Omental fat pad (tissue), 4 donors: ENCODE data around the gene PAFAH1B2. TPM values are rescaled to one million over a fixed set of nuclear protein-coding genes. Genes with fewer than 3 reads are reported as not detected.
A peak's percentile ranks its signal among the peaks of the same experiment; 100 is the strongest.

Source experiments
- ATAC-seq: fragments of 150-250 bp; one replicate; pipeline ENCODE4 v1.9.1; 2016; ENCODE audit warnings: mild to moderate bottlenecking, moderate library complexity; ENCODE audit not compliant: low FRiP score
- DNase-seq: peaks from one replicate; pipeline ENCODE4 v3.0.0-alpha.2; 2019; ENCODE audit warnings: low spot score
- CTCF ChIP-seq, 3 donors: fragments of 450-650 bp; IDR thresholded peaks; one replicate each; pipeline ENCODE4 v1.5.1; 2016 to 2017; ENCODE audit warnings: antibody characterized with exemption in 3 of 3, mild to moderate bottlenecking in 3 of 3, moderate library complexity in 2 of 3
- total RNA-seq, 4 donors: library from RNA; depleted of rRNA; stranded (reverse); fragments of >200 nt; gene quantifications; one replicate each; pipeline ENCODE4 v1.1.0, GENCODE V29; 2016

PAFAH1B2 gene
- total RNA-seq, 4 donors from 2014 or later = 76.0 to 108 (median 98.6) TPM

- no peak for TF ChIP-seq CTCF (IDR thresholded peaks at IDR 0.05)
- DNase-seq (peak; percentile 9), ATAC-seq (no peak)
These were observed 46.0 kb downstream of the PAFAH1B2 start for GRCh38 chr11:117189941-117190544.

- no peak for ATAC-seq
- peak; percentile 20 for DNase-seq
- TF ChIP-seq CTCF (IDR thresholded peaks at IDR 0.05) = no peak
These were observed 47.8 kb downstream of the PAFAH1B2 start for GRCh38 chr11:117191680-117192400.

DNA sequence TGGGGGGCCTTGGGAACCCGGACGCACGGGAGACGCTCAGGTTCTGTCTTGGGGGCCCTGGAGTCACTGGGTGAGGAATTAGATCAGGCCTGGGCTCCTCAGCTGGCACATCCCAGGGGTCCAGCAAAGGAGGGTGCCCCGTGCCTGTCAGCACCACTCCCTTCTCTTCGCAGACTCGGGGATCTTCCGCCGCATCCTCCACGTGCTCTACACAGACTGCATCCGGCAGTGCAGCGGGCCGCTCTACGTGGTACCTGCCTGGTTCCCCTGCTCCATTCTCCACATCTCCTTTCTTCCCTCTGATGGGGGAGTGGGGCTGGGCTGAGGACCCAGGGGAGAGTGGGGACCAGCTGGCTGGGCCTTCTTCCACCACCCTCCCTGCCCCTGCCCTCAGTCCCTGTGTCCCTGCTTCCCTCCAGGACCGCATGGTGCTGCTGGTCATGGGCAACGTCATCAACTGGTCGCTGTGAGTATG lies 48.4 kb downstream of the PAFAH1B2 start:
- DNase-seq = peak; percentile 18
- ATAC-seq = no peak
- no peak for TF ChIP-seq CTCF (IDR thresholded peaks at IDR 0.05)

GRCh38 chr11:117193130-117194020 lies 49.3 kb downstream of the PAFAH1B2 start:
- DNase-seq = no peak
- TF ChIP-seq CTCF (IDR thresholded peaks at IDR 0.05) = no peak
- no peak for ATAC-seq

DNA sequence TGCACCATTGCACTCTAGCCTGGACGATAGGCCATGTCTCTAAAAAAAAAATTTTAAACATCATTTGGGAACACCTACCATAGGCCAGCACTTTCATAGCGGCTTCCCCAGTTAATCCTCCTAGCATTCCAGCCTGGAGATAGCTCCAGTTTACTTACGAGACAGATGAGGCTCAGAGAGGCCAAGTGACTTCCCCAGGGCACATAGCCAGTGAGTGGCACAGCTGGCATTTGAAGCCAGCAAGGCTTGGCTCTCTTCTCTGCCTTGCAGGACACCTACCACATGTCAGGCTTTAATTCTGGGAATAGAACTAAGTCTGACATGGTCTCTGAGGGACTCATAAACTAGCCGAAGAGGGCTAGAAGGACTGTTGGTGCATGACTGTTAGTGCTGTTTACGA lies 50.2 kb downstream of the PAFAH1B2 start:
- ATAC-seq (no peak), DNase-seq (no peak)

GRCh38 chr11:117195258-117195657 lies 51.2 kb downstream of the PAFAH1B2 start:
- TF ChIP-seq CTCF (IDR thresholded peaks at IDR 0.05) = no peak
- no peak for DNase-seq
- no peak for ATAC-seq

More for the DNA sequence above, 50.2 kb downstream of the PAFAH1B2 start:
- TF ChIP-seq CTCF (IDR thresholded peaks at IDR 0.05) = no peak
